Fibroblast of skin of back (primary cell): Measurements from ENCODE around the gene ZNF345.

Source experiments
- DNase-seq: peaks from one replicate; pipeline ENCODE4 v3.0.0-alpha.2; 2013

Gene ZNF345

DNA sequence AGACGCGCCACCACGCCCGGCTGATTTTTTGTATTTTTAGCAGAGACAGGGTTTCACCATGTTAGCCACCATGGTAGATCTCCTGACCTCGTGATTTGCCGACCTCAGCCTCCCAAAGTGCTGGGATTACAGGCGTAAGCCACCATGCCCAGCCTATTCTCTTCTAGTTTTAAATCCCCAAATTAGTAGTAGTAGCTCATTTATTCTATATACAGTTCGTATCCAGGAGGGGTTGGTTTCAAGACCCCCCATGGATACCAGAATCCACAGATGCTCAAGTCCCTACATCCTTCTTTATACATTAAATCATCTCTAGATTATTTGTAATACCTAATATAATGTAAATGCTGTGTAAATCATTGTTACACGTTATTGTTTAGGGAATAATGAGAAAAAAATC, 67.4 kb downstream of the ZNF345 start:
- DNase-seq: no peak
